GM12873 (cell line): ENCODE data around the gene TK1.

Experiments used
- TF ChIP-seq, protein P1 (sequence below): IDR thresholded peaks from 2 replicates; pipeline ENCODE4 v1.5.1; 2012; ENCODE audit warnings: low read depth, mild to moderate bottlenecking, moderate library complexity, low read length, control low read depth; ENCODE audit not compliant: insufficient read depth; ENCODE audit errors: missing control alignments

TK1 gene

DNA sequence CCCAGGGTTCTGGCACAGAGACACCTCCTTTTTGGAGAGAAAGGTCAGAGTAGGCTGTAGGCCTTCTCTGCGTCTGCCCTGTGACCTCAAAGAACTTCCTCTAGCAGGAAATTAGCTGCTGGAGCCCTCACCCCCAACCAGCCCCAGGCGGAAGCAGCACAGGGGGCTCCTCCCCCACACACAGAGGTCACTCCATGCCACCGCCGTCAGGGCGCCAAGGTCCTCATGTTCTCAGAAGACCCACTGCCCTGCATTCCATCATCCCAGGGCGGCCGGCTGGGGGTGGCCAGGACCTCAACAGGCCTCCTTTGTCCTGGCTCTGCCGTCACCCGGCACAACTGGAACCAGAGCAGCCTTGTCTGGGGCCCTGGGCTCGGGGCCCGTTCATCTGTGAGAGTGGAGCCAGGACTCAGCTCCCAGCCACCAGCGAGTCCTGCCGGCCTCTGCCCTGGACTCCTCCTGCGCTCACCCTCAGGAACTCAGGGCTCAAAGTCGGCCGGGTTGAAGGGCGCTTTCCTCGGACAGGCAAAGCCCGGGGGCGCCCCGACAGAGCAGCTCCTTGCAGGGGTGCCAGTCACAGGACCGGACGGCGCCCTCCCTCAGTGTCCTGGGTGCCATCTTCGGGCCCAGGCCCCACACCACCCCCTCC, 59.5 kb downstream of the TK1 start:
- TF ChIP-seq, protein P1, sequence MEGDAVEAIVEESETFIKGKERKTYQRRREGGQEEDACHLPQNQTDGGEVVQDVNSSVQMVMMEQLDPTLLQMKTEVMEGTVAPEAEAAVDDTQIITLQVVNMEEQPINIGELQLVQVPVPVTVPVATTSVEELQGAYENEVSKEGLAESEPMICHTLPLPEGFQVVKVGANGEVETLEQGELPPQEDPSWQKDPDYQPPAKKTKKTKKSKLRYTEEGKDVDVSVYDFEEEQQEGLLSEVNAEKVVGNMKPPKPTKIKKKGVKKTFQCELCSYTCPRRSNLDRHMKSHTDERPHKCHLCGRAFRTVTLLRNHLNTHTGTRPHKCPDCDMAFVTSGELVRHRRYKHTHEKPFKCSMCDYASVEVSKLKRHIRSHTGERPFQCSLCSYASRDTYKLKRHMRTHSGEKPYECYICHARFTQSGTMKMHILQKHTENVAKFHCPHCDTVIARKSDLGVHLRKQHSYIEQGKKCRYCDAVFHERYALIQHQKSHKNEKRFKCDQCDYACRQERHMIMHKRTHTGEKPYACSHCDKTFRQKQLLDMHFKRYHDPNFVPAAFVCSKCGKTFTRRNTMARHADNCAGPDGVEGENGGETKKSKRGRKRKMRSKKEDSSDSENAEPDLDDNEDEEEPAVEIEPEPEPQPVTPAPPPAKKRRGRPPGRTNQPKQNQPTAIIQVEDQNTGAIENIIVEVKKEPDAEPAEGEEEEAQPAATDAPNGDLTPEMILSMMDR = no peak

DNA sequence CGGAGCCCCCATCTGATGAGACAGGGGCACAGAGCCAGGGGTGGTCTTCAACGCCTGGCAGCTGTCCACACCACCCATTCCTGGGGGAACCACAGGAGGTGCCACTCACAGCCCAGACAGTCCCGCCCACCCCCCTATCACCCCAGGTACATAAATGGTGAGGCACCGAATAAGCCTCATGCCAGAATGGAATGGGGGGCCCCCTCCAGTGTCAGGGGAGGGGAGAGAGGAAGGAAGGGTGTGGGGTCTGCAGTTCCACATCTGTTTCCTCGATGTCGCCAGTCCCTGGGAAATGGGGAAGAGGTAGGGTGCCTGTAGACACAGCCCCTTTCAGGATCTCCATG, 60.0 kb downstream of the TK1 start:
- TF ChIP-seq, protein P1 = no peak

DNA sequence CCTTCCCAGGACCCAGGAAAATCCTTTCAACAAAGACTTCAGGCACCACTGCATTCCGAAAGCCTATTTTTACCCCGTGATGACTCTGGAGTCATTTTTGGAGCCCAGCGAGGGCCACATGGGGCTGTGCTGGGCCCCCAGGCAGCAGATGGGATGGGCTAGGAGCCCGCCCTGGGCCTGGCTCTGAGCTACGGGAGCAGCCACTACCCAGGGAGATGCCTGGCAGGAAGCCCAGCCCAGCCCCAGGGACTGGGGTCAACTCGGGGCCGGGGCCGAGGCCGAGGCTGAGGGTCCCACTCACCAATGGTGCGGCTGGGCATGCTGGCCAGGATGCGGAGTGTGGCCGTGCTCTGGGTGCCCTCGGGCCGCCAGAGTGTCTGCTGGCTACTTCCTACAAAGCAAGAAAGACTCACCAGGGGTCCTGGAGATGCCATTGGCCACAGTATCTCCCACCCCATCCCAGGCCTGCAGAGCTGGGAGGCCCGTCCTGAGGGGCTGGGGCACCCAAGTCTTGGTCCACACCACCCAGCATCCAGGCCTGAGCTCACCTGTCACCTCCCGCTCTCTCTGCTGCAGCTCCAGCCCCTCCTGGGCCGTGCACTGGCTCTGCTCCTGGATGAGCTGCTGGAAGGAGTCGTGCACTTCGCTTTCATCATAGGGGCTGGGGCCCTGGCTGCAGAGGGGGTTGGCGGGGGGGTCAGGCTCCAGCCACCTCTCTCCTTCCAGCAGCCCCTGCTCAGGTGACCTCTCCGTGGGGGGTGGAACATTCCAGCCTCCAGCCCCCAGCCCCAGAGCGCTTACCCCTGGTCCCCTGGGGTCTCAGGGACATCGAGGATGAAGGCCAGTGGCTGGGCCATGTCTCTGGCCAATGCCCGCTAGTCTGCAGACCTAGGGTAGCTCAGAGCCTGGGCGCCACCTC, 60.6 kb downstream of the TK1 start:
- TF ChIP-seq, protein P1 = no peak

DNA sequence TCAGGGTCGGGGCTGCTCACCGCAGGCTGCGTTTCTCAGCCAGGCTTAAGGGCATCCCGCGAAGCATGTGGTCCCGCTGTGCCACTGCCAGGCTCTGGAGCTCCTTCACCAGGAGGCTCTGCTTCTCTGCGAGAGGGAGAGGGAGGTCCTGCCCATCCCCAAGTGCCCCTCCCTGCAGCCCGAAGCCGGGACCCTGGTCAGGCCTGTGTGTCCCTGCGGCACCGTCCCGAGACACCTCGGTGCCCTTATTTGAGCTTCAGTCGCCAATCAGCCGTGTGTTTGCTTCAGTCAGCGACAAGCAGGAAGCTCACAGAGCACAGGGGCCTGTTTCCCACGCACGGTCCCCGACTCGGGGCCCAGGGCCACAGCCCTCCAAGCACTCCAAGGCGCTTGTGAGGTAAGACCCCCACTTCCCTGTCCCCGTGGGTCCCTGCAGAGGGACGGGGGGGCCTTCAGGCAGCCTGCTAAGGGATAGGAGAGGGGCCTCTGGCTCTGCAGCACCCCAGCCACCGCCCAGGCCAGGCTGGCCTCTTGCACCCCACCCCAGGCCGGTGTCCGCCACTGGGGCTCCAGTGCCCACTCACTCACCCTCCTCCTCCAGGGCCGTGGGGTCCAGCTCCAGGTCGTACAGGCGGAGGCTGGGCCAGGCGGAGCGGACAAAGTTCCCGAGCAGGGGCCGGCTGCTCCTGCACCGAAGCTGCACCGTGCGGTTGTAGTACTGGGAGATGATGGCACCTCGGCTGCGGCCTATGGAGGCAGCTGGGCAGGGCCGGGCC, 61.5 kb downstream of the TK1 start:
- TF ChIP-seq, protein P1 = no peak

DNA sequence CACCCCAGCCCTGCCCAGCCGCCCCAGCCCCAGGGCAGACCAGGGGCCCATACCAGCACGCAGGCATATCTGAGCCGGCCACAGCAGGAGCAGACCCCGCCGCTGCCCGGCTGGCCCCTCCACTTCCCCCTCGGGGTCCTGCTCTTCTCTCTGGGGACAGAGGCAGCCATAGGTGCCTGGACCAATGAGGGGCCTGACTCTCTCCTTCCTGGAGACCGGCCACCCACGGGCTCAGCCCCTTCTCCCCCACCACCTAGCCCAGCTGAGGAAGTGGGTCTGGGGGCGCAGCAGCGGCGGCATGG, 62.1 kb downstream of the TK1 start:
- TF ChIP-seq, protein P1 = no peak
